Glutamatergic neuron (in vitro differentiated cells): ENCODE results near the gene BACH2. TPM values are rescaled to one million over a fixed set of nuclear protein-coding genes. Genes with fewer than 3 reads are reported as not detected.
A peak's percentile ranks its signal among the peaks of the same experiment; 100 is the strongest.

ENCODE experiments used
- DNase-seq: peaks from one replicate; pipeline ENCODE4 v3.0.0; 2022
- H3K27ac Mint-ChIP-seq: one replicate; pipeline ENCODE4 v1.8.0; 2020; ENCODE audit warnings: mild to moderate bottlenecking, mixed read lengths, inconsistent platforms; ENCODE audit not compliant: unreplicated experiment
- H3K27me3 Mint-ChIP-seq: one replicate; pipeline ENCODE4 v1.8.0; 2020; ENCODE audit warnings: mild to moderate bottlenecking, moderate library complexity, mixed read lengths, inconsistent platforms; ENCODE audit not compliant: unreplicated experiment
- H3K36me3 Mint-ChIP-seq: one replicate; pipeline ENCODE4 v1.8.0; 2020; ENCODE audit warnings: mild to moderate bottlenecking, mixed read lengths, inconsistent platforms; ENCODE audit not compliant: unreplicated experiment
- H3K4me1 Mint-ChIP-seq: one replicate; pipeline ENCODE4 v1.8.0; 2020; ENCODE audit warnings: mild to moderate bottlenecking, low read depth, mixed read lengths, inconsistent platforms; ENCODE audit not compliant: unreplicated experiment
- H3K4me3 Mint-ChIP-seq: one replicate; pipeline ENCODE4 v1.8.0; 2020; ENCODE audit warnings: mild to moderate bottlenecking, mixed read lengths, inconsistent platforms; ENCODE audit not compliant: unreplicated experiment
- H3K9me3 Mint-ChIP-seq: one replicate; pipeline ENCODE4 v1.8.0; 2020; ENCODE audit warnings: mild to moderate bottlenecking, moderate library complexity, mixed read lengths, inconsistent platforms; ENCODE audit not compliant: unreplicated experiment
- total RNA-seq: library from RNA; stranded (reverse); fragmentation: NEBNext Ultra II Directional; extraction: Animal tissue kit (Norgen Biotek cat#: 25700); gene quantifications from one replicate; pipeline ENCODE4 v1.2.1, GENCODE V29; 2021; ENCODE audit not compliant: unreplicated experiment
- TF ChIP-seq, protein P1 (sequence below): fragments of 200-600 bp; sonication (generic); IDR thresholded peaks from one replicate; pipeline ENCODE4 v1.5.0; 2021; ENCODE audit not compliant: partially characterized antibody, unreplicated experiment

BACH2 gene
- total RNA-seq, 1 donor from 2014 or later: 96.4 TPM

DNA sequence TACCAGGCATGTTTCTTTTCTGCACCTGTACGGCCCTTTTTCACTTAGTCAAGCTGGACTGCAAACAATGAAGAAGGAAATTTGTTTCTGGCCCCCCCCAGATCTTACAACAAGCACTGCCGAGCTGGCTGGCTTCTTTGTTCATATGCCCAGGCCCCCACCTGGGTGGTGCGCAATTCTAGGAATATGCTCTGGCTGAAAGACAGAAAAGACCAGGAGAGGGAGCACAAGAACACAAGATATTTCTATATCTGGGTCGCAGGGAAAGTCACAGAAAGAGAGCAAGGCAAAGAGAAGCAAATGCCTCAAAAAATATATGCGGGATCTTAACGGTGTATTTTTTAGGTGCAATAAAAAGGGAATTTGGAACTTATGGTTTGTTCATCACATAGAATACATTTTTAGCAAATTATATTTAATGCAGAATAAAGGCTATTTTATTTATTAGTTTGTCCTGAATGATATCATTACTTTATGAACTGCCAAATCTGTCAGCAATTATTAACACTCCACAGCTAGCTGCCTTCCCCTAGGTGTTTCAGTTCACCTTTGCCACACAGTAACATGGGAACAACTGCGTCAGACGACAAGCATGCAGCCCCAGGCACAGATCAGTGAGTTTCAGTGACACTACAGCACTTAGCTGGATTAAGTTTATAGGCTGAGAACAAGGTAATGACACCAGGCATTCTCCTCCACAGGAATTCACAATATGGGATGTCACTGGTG, 325.9 kb downstream of the BACH2 start:
- peaks cover 30% of the 10 kb centered on the region for H3K4me1 Mint-ChIP-seq
- peaks cover 11% of the 10 kb centered on the region for H3K9me3 Mint-ChIP-seq
- H3K36me3 Mint-ChIP-seq: no peaks in the 10 kb centered on the region
- DNase-seq: peak; percentile 49
- no peak overlapping the region for H3K4me3 Mint-ChIP-seq
- H3K27me3 Mint-ChIP-seq: peaks cover 6% of the 10 kb centered on the region
- TF ChIP-seq, protein P1, sequence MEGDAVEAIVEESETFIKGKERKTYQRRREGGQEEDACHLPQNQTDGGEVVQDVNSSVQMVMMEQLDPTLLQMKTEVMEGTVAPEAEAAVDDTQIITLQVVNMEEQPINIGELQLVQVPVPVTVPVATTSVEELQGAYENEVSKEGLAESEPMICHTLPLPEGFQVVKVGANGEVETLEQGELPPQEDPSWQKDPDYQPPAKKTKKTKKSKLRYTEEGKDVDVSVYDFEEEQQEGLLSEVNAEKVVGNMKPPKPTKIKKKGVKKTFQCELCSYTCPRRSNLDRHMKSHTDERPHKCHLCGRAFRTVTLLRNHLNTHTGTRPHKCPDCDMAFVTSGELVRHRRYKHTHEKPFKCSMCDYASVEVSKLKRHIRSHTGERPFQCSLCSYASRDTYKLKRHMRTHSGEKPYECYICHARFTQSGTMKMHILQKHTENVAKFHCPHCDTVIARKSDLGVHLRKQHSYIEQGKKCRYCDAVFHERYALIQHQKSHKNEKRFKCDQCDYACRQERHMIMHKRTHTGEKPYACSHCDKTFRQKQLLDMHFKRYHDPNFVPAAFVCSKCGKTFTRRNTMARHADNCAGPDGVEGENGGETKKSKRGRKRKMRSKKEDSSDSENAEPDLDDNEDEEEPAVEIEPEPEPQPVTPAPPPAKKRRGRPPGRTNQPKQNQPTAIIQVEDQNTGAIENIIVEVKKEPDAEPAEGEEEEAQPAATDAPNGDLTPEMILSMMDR: no peak
- no peak overlapping the region for H3K27ac Mint-ChIP-seq

DNA sequence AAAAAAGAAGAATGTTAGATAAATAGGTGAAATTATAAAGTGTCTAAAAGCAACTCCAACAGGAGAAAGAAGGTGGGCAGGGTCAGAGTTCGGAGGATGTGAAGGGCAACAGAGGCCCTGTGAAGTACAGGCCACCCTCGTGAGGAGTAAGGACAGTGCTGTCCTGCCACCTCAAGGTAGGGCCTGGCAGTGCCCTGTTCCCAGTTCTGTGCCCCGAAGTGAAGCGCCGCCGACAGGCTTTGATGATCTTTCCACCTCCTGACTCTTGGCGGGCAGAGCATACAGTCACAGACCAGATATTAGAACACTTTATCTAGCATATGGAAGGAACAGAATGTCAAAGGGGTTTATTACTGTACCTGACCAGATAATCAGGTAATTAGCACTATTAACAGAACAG, 326.6 kb downstream of the BACH2 start:
- Mint-ChIP-seq H3K27me3 (peaks cover 5% of the 10 kb centered on the region), H3K36me3 (no peaks in the 10 kb centered on the region), H3K9me3 (peaks cover 11% of the 10 kb centered on the region), H3K4me1 (peaks cover 31% of the 10 kb centered on the region), H3K27ac (no peak overlapping the region), H3K4me3 (no peak overlapping the region)
- peak; percentile 22 for DNase-seq
- TF ChIP-seq, protein P1: peak; percentile 18

- Mint-ChIP-seq H3K4me3 (no peak overlapping the region), H3K27me3 (peaks cover 5% of the 10 kb centered on the region), H3K27ac (peak overlapping the region; percentile 93), H3K9me3 (peaks cover 11% of the 10 kb centered on the region), H3K36me3 (no peaks in the 10 kb centered on the region), H3K4me1 (peaks cover 19% of the 10 kb centered on the region)
- TF ChIP-seq, protein P1: no peak
- DNase-seq: no peak
Measured at GRCh38 chr6:89966913-89967312, 329.7 kb downstream of the BACH2 start.

- Mint-ChIP-seq H3K36me3 (no peaks in the 10 kb centered on the region), H3K27ac (peak overlapping the region; percentile 93), H3K27me3 (peaks cover 3% of the 10 kb centered on the region), H3K4me1 (peaks cover 19% of the 10 kb centered on the region), H3K4me3 (peak overlapping the region; percentile 9), H3K9me3 (peaks cover 8% of the 10 kb centered on the region)
- peak; percentile 37 for DNase-seq
- TF ChIP-seq, protein P1: no peak
Measured at GRCh38 chr6:89966228-89966544, 330.5 kb downstream of the BACH2 start.

- TF ChIP-seq, protein P1: no peak
- Mint-ChIP-seq H3K27ac (peak overlapping the region; percentile 93), H3K9me3 (peaks cover 8% of the 10 kb centered on the region), H3K4me1 (peaks cover 19% of the 10 kb centered on the region), H3K4me3 (peak overlapping the region; percentile 1), H3K36me3 (no peaks in the 10 kb centered on the region), H3K27me3 (peaks cover 3% of the 10 kb centered on the region)
- DNase-seq: no peak
Measured at GRCh38 chr6:89965441-89966227, 331.0 kb downstream of the BACH2 start.
